Astrocyte (in vitro differentiated cells and primary cell): ENCODE results near the gene RMND1. TPM values are rescaled to one million over a fixed set of nuclear protein-coding genes. Genes with fewer than 3 reads are reported as not detected.

Source experiments
- DNase-seq: peaks from one replicate; pipeline ENCODE4 v3.0.0-alpha.2; 2010; ENCODE audit warnings: low read depth
- FAIRE-seq: peaks from 2 replicates; lab custom pipeline; 2011; peaks lifted over from hg19 to GRCh38; lab: Jason Lieb, UNC
- H2AFZ ChIP-seq: 2 replicates; pipeline ENCODE4 v1.6.0; 2012; ENCODE audit warnings: low read depth, low read length, inconsistent platforms
- H3K27ac ChIP-seq: 2 replicates; pipeline ENCODE4 v1.5.1; 2011; ENCODE audit warnings: low read depth, low read length, inconsistent platforms
- H3K27me3 ChIP-seq: 2 replicates; pipeline ENCODE4 v1.6.0; 2011; ENCODE audit warnings: low read length, inconsistent platforms; ENCODE audit not compliant: insufficient read depth
- H3K36me3 ChIP-seq: 2 replicates; pipeline ENCODE4 v1.5.1; 2011; ENCODE audit warnings: low read length, inconsistent platforms; ENCODE audit not compliant: insufficient read depth
- H3K4me1 ChIP-seq: 2 replicates; pipeline ENCODE4 v1.5.1; 2011; ENCODE audit warnings: low read length, inconsistent platforms; ENCODE audit not compliant: insufficient read depth
- H3K4me2 ChIP-seq: 2 replicates; pipeline ENCODE4 v1.6.0; 2012; ENCODE audit warnings: low read length, inconsistent platforms
- H3K4me3 ChIP-seq: 2 replicates; pipeline ENCODE4 v1.5.1; 2011; ENCODE audit warnings: low read depth, mild to moderate bottlenecking, low read length, inconsistent platforms; ENCODE audit not compliant: insufficient read depth
- H3K79me2 ChIP-seq: 2 replicates; pipeline ENCODE4 v1.6.0; 2012; ENCODE audit warnings: mild to moderate bottlenecking, low read length, inconsistent platforms; ENCODE audit not compliant: insufficient read depth
- H3K9ac ChIP-seq: 2 replicates; pipeline ENCODE4 v1.6.0; 2012; ENCODE audit warnings: mild to moderate bottlenecking, low read length, inconsistent platforms
- H3K9me3 ChIP-seq: 2 replicates; pipeline ENCODE4 v1.5.1; 2012; ENCODE audit warnings: low read depth, mild to moderate bottlenecking, low read length, inconsistent platforms; ENCODE audit not compliant: insufficient read depth
- H4K20me1 ChIP-seq: 2 replicates; pipeline ENCODE4 v1.6.0; 2012; ENCODE audit warnings: low read length, inconsistent platforms; ENCODE audit not compliant: insufficient read depth
- H3K27ac Mint-ChIP-seq: one replicate; pipeline ENCODE4 v1.8.0; 2021; ENCODE audit warnings: mild to moderate bottlenecking, mixed read lengths; ENCODE audit not compliant: unreplicated experiment
- H3K27me3 Mint-ChIP-seq: one replicate; pipeline ENCODE4 v1.8.0; 2021; ENCODE audit warnings: low read depth, mixed read lengths; ENCODE audit not compliant: unreplicated experiment
- H3K36me3 Mint-ChIP-seq: one replicate; pipeline ENCODE4 v1.8.0; 2021; ENCODE audit warnings: low read depth, mixed read lengths; ENCODE audit not compliant: unreplicated experiment
- H3K4me1 Mint-ChIP-seq: one replicate; pipeline ENCODE4 v1.8.0; 2021; ENCODE audit warnings: low read depth, mixed read lengths; ENCODE audit not compliant: unreplicated experiment
- H3K4me3 Mint-ChIP-seq: one replicate; pipeline ENCODE4 v1.8.0; 2021; ENCODE audit warnings: mild to moderate bottlenecking, moderate library complexity, mixed read lengths; ENCODE audit not compliant: unreplicated experiment
- H3K9me3 Mint-ChIP-seq: one replicate; pipeline ENCODE4 v1.8.0; 2021; ENCODE audit warnings: mild to moderate bottlenecking, mixed read lengths; ENCODE audit not compliant: unreplicated experiment
- CTCF ChIP-seq: IDR thresholded peaks from 2 replicates; pipeline ENCODE4 v1.5.1; 2011; ENCODE audit warnings: low read depth, mild to moderate bottlenecking, inconsistent platforms, low read length, moderate library complexity; ENCODE audit not compliant: insufficient read depth
- EZH2 ChIP-seq: IDR thresholded peaks from 2 replicates; pipeline ENCODE4 v1.6.1; 2012; ENCODE audit warnings: mild to moderate bottlenecking, low read length, inconsistent platforms; ENCODE audit not compliant: insufficient read depth
- total RNA-seq: library from RNA; stranded (reverse); gene quantifications from 2 replicates; pipeline ENCODE4 v1.2.1, GENCODE V29; 2021

The RMND1 gene
- total RNA-seq, 1 donor from 2014 or later, result 25.9 TPM

DNA sequence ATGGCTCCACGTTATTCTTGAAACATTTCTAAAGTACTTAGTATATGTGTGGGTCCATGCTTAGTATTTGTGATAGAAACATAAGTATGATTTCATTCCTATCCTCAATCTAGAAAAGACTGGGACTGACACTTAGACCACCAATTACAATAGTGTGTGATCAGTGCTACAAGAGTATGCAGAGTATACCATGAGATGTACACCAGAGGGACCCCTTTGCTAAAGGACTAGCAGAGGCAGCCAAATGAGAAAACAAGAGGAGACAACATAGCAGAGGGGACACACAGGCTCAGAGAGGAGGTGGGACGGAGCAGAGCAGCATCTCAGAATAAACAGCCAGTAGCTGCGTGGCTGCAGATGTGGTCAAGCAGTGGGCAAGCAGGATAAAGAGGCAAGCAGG lies 21.0 kb downstream of the RMND1 start:
- no peak overlapping the region for H3K4me3 Mint-ChIP-seq
- H3K4me2 ChIP-seq, result no peak overlapping the region
- H3K27me3 Mint-ChIP-seq, result no peaks in the 10 kb centered on the region
- no peak overlapping the region for H3K4me3 ChIP-seq
- TF ChIP-seq EZH2 (no peak), CTCF (peak; percentile 3)
- no peaks in the 10 kb centered on the region for H3K9me3 Mint-ChIP-seq
- no peaks in the 10 kb centered on the region for H3K27me3 ChIP-seq
- H3K36me3 ChIP-seq, result peaks cover 32% of the 10 kb centered on the region
- H3K4me1 Mint-ChIP-seq, result peaks cover 6% of the 10 kb centered on the region
- peaks cover 5% of the 10 kb centered on the region for H3K79me2 ChIP-seq
- H4K20me1 ChIP-seq, result peaks cover 3% of the 10 kb centered on the region
- FAIRE-seq (no peak), DNase-seq (no peak)
- H3K27ac ChIP-seq, result no peak overlapping the region
- H3K9ac ChIP-seq, result no peak overlapping the region
- peaks cover 9% of the 10 kb centered on the region for H3K36me3 Mint-ChIP-seq
- no peaks in the 10 kb centered on the region for H3K9me3 ChIP-seq
- peak overlapping the region; percentile 60 for H3K27ac Mint-ChIP-seq
- H3K4me1 ChIP-seq, result no peaks in the 10 kb centered on the region
- H2AFZ ChIP-seq, result no peak overlapping the region

GRCh38 chr6:151428093-151428735 lies 23.7 kb downstream of the RMND1 start:
- H3K27ac Mint-ChIP-seq, result no peak overlapping the region
- no peak overlapping the region for H3K4me3 Mint-ChIP-seq
- no peak overlapping the region for H3K27ac ChIP-seq
- H3K9me3 Mint-ChIP-seq, result no peaks in the 10 kb centered on the region
- H3K4me2 ChIP-seq, result no peak overlapping the region
- no peaks in the 10 kb centered on the region for H3K4me1 ChIP-seq
- no peaks in the 10 kb centered on the region for H3K27me3 Mint-ChIP-seq
- H4K20me1 ChIP-seq, result peaks cover 3% of the 10 kb centered on the region
- TF ChIP-seq CTCF (no peak), EZH2 (no peak)
- H3K4me3 ChIP-seq, result no peak overlapping the region
- H2AFZ ChIP-seq, result no peak overlapping the region
- FAIRE-seq, result no peak
- no peak overlapping the region for H3K9ac ChIP-seq
- no peaks in the 10 kb centered on the region for H3K9me3 ChIP-seq
- H3K27me3 ChIP-seq, result no peaks in the 10 kb centered on the region
- H3K4me1 Mint-ChIP-seq, result peaks cover 6% of the 10 kb centered on the region
- H3K36me3 Mint-ChIP-seq, result peaks cover 15% of the 10 kb centered on the region
- H3K79me2 ChIP-seq, result no peaks in the 10 kb centered on the region
- no peak for DNase-seq
- H3K36me3 ChIP-seq, result peaks cover 32% of the 10 kb centered on the region

- Mint-ChIP-seq H3K27me3 (no peaks in the 10 kb centered on the region), H3K4me1 (no peaks in the 10 kb centered on the region), H3K36me3 (peaks cover 11% of the 10 kb centered on the region), H3K9me3 (no peaks in the 10 kb centered on the region), H3K4me3 (no peak overlapping the region), H3K27ac (no peak overlapping the region)
- Histone ChIP-seq H3K4me1 (no peaks in the 10 kb centered on the region), H3K36me3 (peaks cover 37% of the 10 kb centered on the region), H3K27me3 (no peaks in the 10 kb centered on the region), H4K20me1 (no peaks in the 10 kb centered on the region), H3K9me3 (no peaks in the 10 kb centered on the region), H3K79me2 (no peaks in the 10 kb centered on the region), H3K4me3 (no peak overlapping the region), H3K9ac (no peak overlapping the region), H3K4me2 (no peak overlapping the region), H3K27ac (no peak overlapping the region), H2AFZ (no peak overlapping the region)
- no peak for TF ChIP-seq EZH2
- no peak for TF ChIP-seq CTCF
- DNase-seq, result no peak
- no peak for FAIRE-seq
Measured at GRCh38 chr6:151425561-151425960, 26.4 kb downstream of the RMND1 start.
